ENCODE data around the gene OOEP. TPM values are rescaled to one million over a fixed set of nuclear protein-coding genes. Genes with fewer than 3 reads are reported as not detected.

OOEP gene
- total and polyA plus RNA-seq, 4 donors = 0.06 to 0.22 TPM; not detected in 2

GRCh38 chr6:73353636-73354593, 15.8 kb downstream of the OOEP start, which contains the start of gene DPPA5:
DPPA5 (minus strand) TSS chr6:73354276; CDS start chr6:73354225, 51 bp downstream.
- Histone ChIP-seq H3K4me1 (ENCODE audit: control insufficient read depth in 4 of 4, insufficient read depth in 4 of 4, low read length in 3 of 4) (no peaks in the 10 kb centered on the region), H3K9me3 (ENCODE audit: control insufficient read depth in 4 of 4, low read length in 3 of 4) (no peaks in the 10 kb centered on the region), H3K27ac (ENCODE audit: low read depth in 1 of 2, low read length in 2 of 2) (no peak within 1 kb of the TSS), H3K27me3 (ENCODE audit: control insufficient read depth in 4 of 4, insufficient read depth in 4 of 4, low read length in 3 of 4) (peaks cover 0 to 8% (median 2%) of the 10 kb centered on the region in 4 donors), H3K36me3 (ENCODE audit: control insufficient read depth in 4 of 4, insufficient read depth in 3 of 4, low read depth in 1 of 4, low read length in 3 of 4) (no peaks in the 10 kb centered on the region), H3K9ac (ENCODE audit: low read depth in 1 of 2, low read length in 2 of 2) (no peak within 1 kb of the TSS), H3K4me3 (ENCODE audit: low read depth in 1 of 3, low read length in 3 of 3) (no peak within 1 kb of the TSS)
- WGBS = 73% methylated on average over 59 of the region's 59 CpGs
- no peak for DNase-seq (ENCODE audit: low spot score)
- TF ChIP-seq REST (IDR thresholded peaks at IDR 0.05) = no peak
- TF ChIP-seq ATF3 (IDR thresholded peaks at IDR 0.05) = no peak
- TF ChIP-seq CTCF (IDR thresholded peaks at IDR 0.05; ENCODE audit: low read depth, low read length, missing input control) = no peak
- TF ChIP-seq, protein P1, sequence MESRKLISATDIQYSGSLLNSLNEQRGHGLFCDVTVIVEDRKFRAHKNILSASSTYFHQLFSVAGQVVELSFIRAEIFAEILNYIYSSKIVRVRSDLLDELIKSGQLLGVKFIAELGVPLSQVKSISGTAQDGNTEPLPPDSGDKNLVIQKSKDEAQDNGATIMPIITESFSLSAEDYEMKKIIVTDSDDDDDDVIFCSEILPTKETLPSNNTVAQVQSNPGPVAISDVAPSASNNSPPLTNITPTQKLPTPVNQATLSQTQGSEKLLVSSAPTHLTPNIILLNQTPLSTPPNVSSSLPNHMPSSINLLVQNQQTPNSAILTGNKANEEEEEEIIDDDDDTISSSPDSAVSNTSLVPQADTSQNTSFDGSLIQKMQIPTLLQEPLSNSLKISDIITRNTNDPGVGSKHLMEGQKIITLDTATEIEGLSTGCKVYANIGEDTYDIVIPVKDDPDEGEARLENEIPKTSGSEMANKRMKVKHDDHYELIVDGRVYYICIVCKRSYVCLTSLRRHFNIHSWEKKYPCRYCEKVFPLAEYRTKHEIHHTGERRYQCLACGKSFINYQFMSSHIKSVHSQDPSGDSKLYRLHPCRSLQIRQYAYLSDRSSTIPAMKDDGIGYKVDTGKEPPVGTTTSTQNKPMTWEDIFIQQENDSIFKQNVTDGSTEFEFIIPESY (IDR thresholded peaks at IDR 0.05) = no peak
- no peak for TF ChIP-seq HNF4A (conservative IDR thresholded peaks at IDR 0.05)
- no peak for TF ChIP-seq RAD21 (IDR thresholded peaks at IDR 0.05)

DNA sequence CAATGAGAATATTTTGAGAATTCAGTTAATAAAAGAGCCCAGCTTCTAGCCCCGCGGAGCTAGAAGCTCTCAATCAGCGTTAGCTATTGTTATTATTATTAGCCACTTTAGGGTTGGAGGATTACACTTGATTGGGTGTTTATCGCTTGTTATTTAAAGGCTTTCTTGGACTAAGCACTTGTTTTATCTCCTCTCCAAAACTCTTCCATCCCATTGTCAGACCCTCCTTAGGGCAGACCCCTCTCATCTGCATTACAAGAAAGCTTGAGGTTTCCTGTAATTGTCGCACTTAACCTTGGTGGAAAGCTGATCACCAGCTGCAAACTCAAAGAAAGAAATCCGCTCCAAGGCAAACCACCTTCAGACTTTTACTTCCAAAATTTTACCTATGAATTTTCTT, 20.4 kb downstream of the OOEP start:
- no peak overlapping the region for H3K27ac ChIP-seq (ENCODE audit: low read depth in 1 of 2, low read length in 2 of 2)
- TF ChIP-seq RXRA (IDR thresholded peaks at IDR 0.05) = no peak
- no peak for TF ChIP-seq FOXA2 (IDR thresholded peaks at IDR 0.05)
- no peak for TF ChIP-seq FOXA1 (IDR thresholded peaks at IDR 0.05)
- TF ChIP-seq NR2F2 (IDR thresholded peaks at IDR 0.05) = no peak
- TF ChIP-seq HNF4A (conservative IDR thresholded peaks at IDR 0.05) = no peak
- TF ChIP-seq HNF4G (IDR thresholded peaks at IDR 0.05) = no peak
- TF ChIP-seq, protein P2, sequence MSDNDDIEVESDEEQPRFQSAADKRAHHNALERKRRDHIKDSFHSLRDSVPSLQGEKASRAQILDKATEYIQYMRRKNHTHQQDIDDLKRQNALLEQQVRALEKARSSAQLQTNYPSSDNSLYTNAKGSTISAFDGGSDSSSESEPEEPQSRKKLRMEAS (IDR thresholded peaks at IDR 0.05) = no peak
- TF ChIP-seq, protein P1 (IDR thresholded peaks at IDR 0.05) = no peak
- TF ChIP-seq TAF1 (conservative IDR thresholded peaks at IDR 0.05) = no peak
- TF ChIP-seq CTCF (IDR thresholded peaks at IDR 0.05; ENCODE audit: low read depth, low read length, missing input control) = no peak

More for the DNA sequence above, 20.4 kb downstream of the OOEP start:
- Histone ChIP-seq H3K4me1 (ENCODE audit: control insufficient read depth in 4 of 4, insufficient read depth in 4 of 4, low read length in 3 of 4) (no peaks in the 10 kb centered on the region), H3K27me3 (ENCODE audit: control insufficient read depth in 4 of 4, insufficient read depth in 4 of 4, low read length in 3 of 4) (peaks cover 0 to 12% (median 2%) of the 10 kb centered on the region in 4 donors), H3K36me3 (ENCODE audit: control insufficient read depth in 4 of 4, insufficient read depth in 3 of 4, low read depth in 1 of 4, low read length in 3 of 4) (no peaks in the 10 kb centered on the region), H3K4me3 (ENCODE audit: low read depth in 1 of 3, low read length in 3 of 3) (no peak overlapping the region), H3K9me3 (ENCODE audit: control insufficient read depth in 4 of 4, low read length in 3 of 4) (no peaks in the 10 kb centered on the region), H3K9ac (ENCODE audit: low read depth in 1 of 2, low read length in 2 of 2) (no peak overlapping the region)
- no peak for DNase-seq (ENCODE audit: low spot score)
- WGBS = 27% methylated on average over 6 of the region's 6 CpGs

Measured in liver (tissue), 9 donors.